ENCODE measurements around the gene TMEFF2. TPM values are rescaled to one million over a fixed set of nuclear protein-coding genes. Genes with fewer than 3 reads are reported as not detected.
"Not testable (repeated sequence)": the region's sequence is repeated elsewhere in the genome, so short reads cannot be mapped to it uniquely, and the experiment has no call there.

The TMEFF2 gene
- total RNA-seq, 5 donors from 2014 or later (not counting 1 experiment from before 2014, with no cell fraction given) = not detected

- Histone ChIP-seq H3K27ac (ENCODE audit: low read length) (no peak overlapping the region), H3K9me3 (no peaks in the 10 kb centered on the region), H3K27me3 (replicated peaks in 1 of 2; ENCODE audit: control insufficient read depth in 2 of 2, extremely low read depth in 1 of 2, insufficient read depth in 2 of 2, low read length in 1 of 2) (no peaks in the 10 kb centered on the region), H3K4me3 (ENCODE audit: control insufficient read depth in 1 of 2, extremely low read depth in 1 of 2, low read length in 1 of 2) (no peak overlapping the region), H3K36me3 (ENCODE audit: control insufficient read depth in 2 of 2, extremely low read depth in 1 of 2, insufficient read depth in 1 of 2, low read length in 1 of 2) (no peaks in the 10 kb centered on the region), H3K4me1 (ENCODE audit: control insufficient read depth in 1 of 2, extremely low read depth in 1 of 2, insufficient read depth in 2 of 2, low read length in 2 of 2) (no peaks in the 10 kb centered on the region)
- ChIA-PET POLR2A (no interaction called here), CTCF (no interaction called here)
- 83% methylated on average over 2 of the region's 4 CpGs for whole genome bisulfite sequencing (ENCODE audit: insufficient coverage)
- no peaks in the 10 kb centered on the region for H3K36me3 Mint-ChIP-seq
- peaks cover 0 to 6% of the 10 kb centered on the region in 2 donors for H3K27me3 Mint-ChIP-seq
- H3K4me3 Mint-ChIP-seq = no peak overlapping the region
- ATAC-seq (replicated peaks in 1 of 4) (no peak), DNase-seq (no peak)
- no peak overlapping the region for H3K27ac Mint-ChIP-seq
- H3K4me1 Mint-ChIP-seq = no peaks in the 10 kb centered on the region
- no peaks in the 10 kb centered on the region for H3K9me3 Mint-ChIP-seq
Measured at GRCh38 chr2:192087398-192087958, 107.3 kb downstream of the TMEFF2 start.

GRCh38 chr2:192082121-192082520 is 112.6 kb downstream of the TMEFF2 start:
- DNase-seq = no peak
- Mint-ChIP-seq H3K27ac (no peak overlapping the region), H3K9me3 (no peaks in the 10 kb centered on the region), H3K4me1 (peaks cover 0 to 4% (median 3%) of the 10 kb centered on the region in 3 donors), H3K36me3 (no peaks in the 10 kb centered on the region), H3K27me3 (no peaks in the 10 kb centered on the region), H3K4me3 (no peak overlapping the region)
- POLR2A ChIA-PET = no interaction called here
- Histone ChIP-seq H3K36me3 (ENCODE audit: control insufficient read depth in 2 of 2, extremely low read depth in 1 of 2, insufficient read depth in 1 of 2, low read length in 1 of 2) (no peaks in the 10 kb centered on the region), H3K27me3 (replicated peaks in 1 of 2; ENCODE audit: control insufficient read depth in 2 of 2, extremely low read depth in 1 of 2, insufficient read depth in 2 of 2, low read length in 1 of 2) (no peaks in the 10 kb centered on the region), H3K4me3 (ENCODE audit: control insufficient read depth in 1 of 2, extremely low read depth in 1 of 2, low read length in 1 of 2) (no peak overlapping the region), H3K4me1 (ENCODE audit: control insufficient read depth in 1 of 2, extremely low read depth in 1 of 2, insufficient read depth in 2 of 2, low read length in 2 of 2) (no peaks in the 10 kb centered on the region), H3K27ac (ENCODE audit: low read length) (no peak overlapping the region), H3K9me3 (no peaks in the 10 kb centered on the region)
- CTCF ChIA-PET = no interaction called here
- no peak for ATAC-seq (replicated peaks in 1 of 4)
- WGBS (ENCODE audit: insufficient coverage) = 65% methylated on average over 4 of the region's 5 CpGs

GRCh38 chr2:192080096-192080495 is 114.6 kb downstream of the TMEFF2 start:
- DNase-seq; H3K9me3 Mint-ChIP-seq; H3K27ac ChIP-seq (ENCODE audit: low read length); H3K36me3 Mint-ChIP-seq; H3K9me3 ChIP-seq; H3K27me3 ChIP-seq (replicated peaks in 1 of 2; ENCODE audit: control insufficient read depth in 2 of 2, extremely low read depth in 1 of 2, insufficient read depth in 2 of 2, low read length in 1 of 2); H3K4me3 Mint-ChIP-seq; POLR2A ChIA-PET; H3K36me3 ChIP-seq (ENCODE audit: control insufficient read depth in 2 of 2, extremely low read depth in 1 of 2, insufficient read depth in 1 of 2, low read length in 1 of 2); H3K4me1 ChIP-seq (ENCODE audit: control insufficient read depth in 1 of 2, extremely low read depth in 1 of 2, insufficient read depth in 2 of 2, low read length in 2 of 2); H3K27me3 Mint-ChIP-seq; ATAC-seq (replicated peaks in 1 of 4); CTCF ChIA-PET; H3K27ac Mint-ChIP-seq; H3K4me3 ChIP-seq (ENCODE audit: control insufficient read depth in 1 of 2, extremely low read depth in 1 of 2, low read length in 1 of 2): not testable (repeated sequence)
- no CpG with 5 or more reads among the region's 3 CpGs for WGBS (ENCODE audit: insufficient coverage)
- H3K4me1 Mint-ChIP-seq = peaks cover 7 to 12% (median 12%) of the 10 kb centered on the region in 3 donors

- ChIA-PET POLR2A (no interaction called here), CTCF (no interaction called here)
- ATAC-seq (replicated peaks in 1 of 4) = no peak
- no peak overlapping the region for H3K27ac ChIP-seq (ENCODE audit: low read length)
- no peak for DNase-seq
- Mint-ChIP-seq H3K27ac (no peak overlapping the region), H3K27me3 (peaks cover 0 to 4% of the 10 kb centered on the region in 2 donors), H3K4me1 (peaks cover 23 to 31% (median 31%) of the 10 kb centered on the region in 3 donors), H3K36me3 (no peaks in the 10 kb centered on the region), H3K9me3 (no peaks in the 10 kb centered on the region), H3K4me3 (no peak overlapping the region)
- H3K36me3 ChIP-seq (ENCODE audit: control insufficient read depth in 2 of 2, extremely low read depth in 1 of 2, insufficient read depth in 1 of 2, low read length in 1 of 2) = no peaks in the 10 kb centered on the region
- H3K4me1 ChIP-seq (ENCODE audit: control insufficient read depth in 1 of 2, extremely low read depth in 1 of 2, insufficient read depth in 2 of 2, low read length in 2 of 2) = peaks cover 0 to 17% of the 10 kb centered on the region in 2 experiments
- no peaks in the 10 kb centered on the region for H3K27me3 ChIP-seq (replicated peaks in 1 of 2; ENCODE audit: control insufficient read depth in 2 of 2, extremely low read depth in 1 of 2, insufficient read depth in 2 of 2, low read length in 1 of 2)
- H3K4me3 ChIP-seq (ENCODE audit: control insufficient read depth in 1 of 2, extremely low read depth in 1 of 2, low read length in 1 of 2) = no peak overlapping the region
- H3K9me3 ChIP-seq = no peaks in the 10 kb centered on the region
Measured at GRCh38 chr2:192073878-192074277, 120.9 kb downstream of the TMEFF2 start.

- CTCF ChIA-PET = no interaction called here
- H3K27ac ChIP-seq (ENCODE audit: low read length) = no peak overlapping the region
- no peak for DNase-seq
Measured at GRCh38 chr2:192072778-192073177, 122.0 kb downstream of the TMEFF2 start.

GRCh38 chr2:192072261-192072660 is 122.5 kb downstream of the TMEFF2 start:
- H3K4me3 Mint-ChIP-seq = peak overlapping the region in 1 of 3 donors; percentile 37
- ChIA-PET POLR2A (no interaction called here), CTCF (no interaction called here)
- Histone ChIP-seq H3K9me3 (no peaks in the 10 kb centered on the region), H3K27me3 (replicated peaks in 1 of 2; ENCODE audit: control insufficient read depth in 2 of 2, extremely low read depth in 1 of 2, insufficient read depth in 2 of 2, low read length in 1 of 2) (no peaks in the 10 kb centered on the region), H3K27ac (ENCODE audit: low read length) (no peak overlapping the region), H3K4me3 (ENCODE audit: control insufficient read depth in 1 of 2, extremely low read depth in 1 of 2, low read length in 1 of 2) (no peak overlapping the region), H3K36me3 (ENCODE audit: control insufficient read depth in 2 of 2, extremely low read depth in 1 of 2, insufficient read depth in 1 of 2, low read length in 1 of 2) (no peaks in the 10 kb centered on the region), H3K4me1 (ENCODE audit: control insufficient read depth in 1 of 2, extremely low read depth in 1 of 2, insufficient read depth in 2 of 2, low read length in 2 of 2) (peaks cover 0 to 17% of the 10 kb centered on the region in 2 experiments)
- H3K4me1 Mint-ChIP-seq = peaks cover 23 to 29% (median 28%) of the 10 kb centered on the region in 3 donors
- DNase-seq (peak in 1 of 35 experiments; percentile 19), ATAC-seq (replicated peaks in 1 of 4) (peak in 1 of 4 experiments; percentile 70)
- H3K27me3 Mint-ChIP-seq = peaks cover 0 to 4% of the 10 kb centered on the region in 2 donors
- no CpG with 5 or more reads among the region's 2 CpGs for WGBS (ENCODE audit: insufficient coverage)
- H3K9me3 Mint-ChIP-seq = no peaks in the 10 kb centered on the region
- H3K27ac Mint-ChIP-seq = no peak overlapping the region
- no peaks in the 10 kb centered on the region for H3K36me3 Mint-ChIP-seq

More at GRCh38 chr2:192072778-192073177, 122.0 kb downstream of the TMEFF2 start:
- no peak overlapping the region for H3K4me3 ChIP-seq (ENCODE audit: control insufficient read depth in 1 of 2, extremely low read depth in 1 of 2, low read length in 1 of 2)
- peaks cover 23 to 31% (median 31%) of the 10 kb centered on the region in 3 donors for H3K4me1 Mint-ChIP-seq
- no peak overlapping the region for H3K27ac Mint-ChIP-seq
- peaks cover 0 to 17% of the 10 kb centered on the region in 2 experiments for H3K4me1 ChIP-seq (ENCODE audit: control insufficient read depth in 1 of 2, extremely low read depth in 1 of 2, insufficient read depth in 2 of 2, low read length in 2 of 2)
- H3K27me3 Mint-ChIP-seq = peaks cover 0 to 4% of the 10 kb centered on the region in 2 donors
- no peaks in the 10 kb centered on the region for H3K36me3 Mint-ChIP-seq
- no peaks in the 10 kb centered on the region for H3K9me3 ChIP-seq
- POLR2A ChIA-PET = no interaction called here
- no peaks in the 10 kb centered on the region for H3K9me3 Mint-ChIP-seq
- WGBS (ENCODE audit: insufficient coverage) = 20% methylated on average over 1 of the region's 1 CpG
- no peaks in the 10 kb centered on the region for H3K27me3 ChIP-seq (replicated peaks in 1 of 2; ENCODE audit: control insufficient read depth in 2 of 2, extremely low read depth in 1 of 2, insufficient read depth in 2 of 2, low read length in 1 of 2)
- peak overlapping the region in 1 of 3 donors; percentile 37 for H3K4me3 Mint-ChIP-seq
- no peaks in the 10 kb centered on the region for H3K36me3 ChIP-seq (ENCODE audit: control insufficient read depth in 2 of 2, extremely low read depth in 1 of 2, insufficient read depth in 1 of 2, low read length in 1 of 2)
- ATAC-seq (replicated peaks in 1 of 4) = no peak

- H3K9me3 Mint-ChIP-seq = no peaks in the 10 kb centered on the region
- H3K4me3 Mint-ChIP-seq = no peak overlapping the region
- peaks cover 5 to 10% of the 10 kb centered on the region in 2 donors for H3K27me3 Mint-ChIP-seq
- H3K4me1 Mint-ChIP-seq = peaks cover 15 to 19% (median 19%) of the 10 kb centered on the region in 3 donors
- DNase-seq (no peak), ATAC-seq (replicated peaks in 1 of 4) (no peak)
- WGBS (ENCODE audit: insufficient coverage) = no CpG with 5 or more reads among the region's 1 CpG
- Histone ChIP-seq H3K4me1 (ENCODE audit: control insufficient read depth in 1 of 2, extremely low read depth in 1 of 2, insufficient read depth in 2 of 2, low read length in 2 of 2) (peaks cover 0 to 9% of the 10 kb centered on the region in 2 experiments), H3K4me3 (ENCODE audit: control insufficient read depth in 1 of 2, extremely low read depth in 1 of 2, low read length in 1 of 2) (no peak overlapping the region), H3K9me3 (no peaks in the 10 kb centered on the region), H3K36me3 (ENCODE audit: control insufficient read depth in 2 of 2, extremely low read depth in 1 of 2, insufficient read depth in 1 of 2, low read length in 1 of 2) (no peaks in the 10 kb centered on the region), H3K27me3 (replicated peaks in 1 of 2; ENCODE audit: control insufficient read depth in 2 of 2, extremely low read depth in 1 of 2, insufficient read depth in 2 of 2, low read length in 1 of 2) (no peaks in the 10 kb centered on the region), H3K27ac (ENCODE audit: low read length) (no peak overlapping the region)
- ChIA-PET CTCF (no interaction called here), POLR2A (interaction anchor here in 1 of 2 donors (0.6 kb wide), 1 partner anchor 15 kb away, joined by 5 read pairs; no protein-coding TSS in a partner anchor)
- H3K36me3 Mint-ChIP-seq = no peaks in the 10 kb centered on the region
- no peak overlapping the region for H3K27ac Mint-ChIP-seq
Measured at GRCh38 chr2:192070099-192070498, 124.6 kb downstream of the TMEFF2 start.
